GM20431 (cell line): ENCODE results near the gene USP7.
"Not testable (repeated sequence)": the region's sequence is repeated elsewhere in the genome, so short reads cannot be mapped to it uniquely, and the experiment has no call there.

Experiments used
- in situ Hi-C: fragments of 300-500 bp; cut with MseI, MboI; formaldehyde crosslinking; loops from one replicate; pipeline ENCODE4 v1.15.0; 2020; ENCODE audit warnings: low sequenced_read_pairs; ENCODE audit not compliant: unreplicated experiment

Gene USP7

GRCh38 chr16:8934601-8935000 is 29.1 kb downstream of the USP7 start:
- in situ Hi-C loops = no loop called here

GRCh38 chr16:8931859-8932258 is 31.8 kb downstream of the USP7 start:
- in situ Hi-C loops = no loop called here

- in situ Hi-C loops = no loop called here
Observed at GRCh38 chr16:8929086-8929748, 34.5 kb downstream of the USP7 start.

GRCh38 chr16:8928467-8928957 is 35.2 kb downstream of the USP7 start:
- in situ Hi-C loops = no loop called here

GRCh38 chr16:8926827-8927226 is 36.9 kb downstream of the USP7 start:
- in situ Hi-C loops = no loop called here

GRCh38 chr16:8925455-8925854 is 38.3 kb downstream of the USP7 start:
- in situ Hi-C loops = no loop called here

GRCh38 chr16:8924214-8924613 is 39.5 kb downstream of the USP7 start:
- in situ Hi-C loops = no loop called here

GRCh38 chr16:8923199-8923598 is 40.5 kb downstream of the USP7 start:
- in situ Hi-C loops = no loop called here

GRCh38 chr16:8921347-8921984 is 42.2 kb downstream of the USP7 start:
- in situ Hi-C loops = no loop called here

- in situ Hi-C loops = no loop called here
Observed at GRCh38 chr16:8920645-8921346, 42.9 kb downstream of the USP7 start.

GRCh38 chr16:8919934-8920462 is 43.7 kb downstream of the USP7 start:
- in situ Hi-C loops = no loop called here

GRCh38 chr16:8919089-8919933 is 44.4 kb downstream of the USP7 start:
- in situ Hi-C loops = no loop called here

GRCh38 chr16:8917336-8917735 is 46.4 kb downstream of the USP7 start:
- in situ Hi-C loops = not testable (repeated sequence)

- in situ Hi-C loops = no loop called here
Observed at GRCh38 chr16:8916541-8917225, 47.0 kb downstream of the USP7 start.

GRCh38 chr16:8915722-8916301 is 47.9 kb downstream of the USP7 start:
- in situ Hi-C loops = no loop called here

GRCh38 chr16:8914098-8914497 is 49.6 kb downstream of the USP7 start:
- in situ Hi-C loops = no loop called here

GRCh38 chr16:8912793-8913192 is 50.9 kb downstream of the USP7 start:
- in situ Hi-C loops = no loop called here

GRCh38 chr16:8910811-8911210 is 52.9 kb downstream of the USP7 start:
- in situ Hi-C loops = no loop called here

- in situ Hi-C loops = no loop called here
Observed at GRCh38 chr16:8908810-8909468, 54.8 kb downstream of the USP7 start.
